Measurements from ENCODE around the gene ZNF695.

- TF ChIP-seq POU2F2 (IDR thresholded peaks at IDR 0.05; ENCODE audit: low read depth, low read length), result no peak
- no peak for TF ChIP-seq POLR2A (IDR thresholded peaks at IDR 0.05; ENCODE audit: low read depth, low read length)
- TF ChIP-seq POLR2AphosphoS5 (IDR thresholded peaks at IDR 0.05; ENCODE audit: low read depth, low read length), result no peak
- no peak for TF ChIP-seq TAF1 (IDR thresholded peaks at IDR 0.05; ENCODE audit: low read depth, low read length)
- TF ChIP-seq SPI1 (IDR thresholded peaks at IDR 0.05; ENCODE audit: low read depth, low read length), result no peak
Measured at GRCh38 chr1:247047260-247047659, 39.4 kb upstream of the ZNF695 start.

All from GM12891 (cell line).